HCT116 (cell line): ENCODE data around the gene CRIP3. TPM values are rescaled to one million over a fixed set of nuclear protein-coding genes. Genes with fewer than 3 reads are reported as not detected.

Source experiments
- ATAC-seq: fragments of 200-7000 bp; cut with Tn5 transposase; 2 replicates; pipeline ENCODE4 v1.9.1; 2020; ENCODE audit warnings: mild to moderate bottlenecking, moderate library complexity
- BruUV-seq: library from RNA; stranded (reverse); fragments of 400-500 nt; replicated peaks from 2 replicates; lab custom pipeline; 2021; lab: Mats Ljungman, UMichigan
- CTCF ChIA-PET: fragments of 300-600 bp; sonication (Branson Sonifier 250); formaldehyde crosslinking; loops from one replicate; lab custom pipeline; 2021; ENCODE audit warnings: antibody characterized with exemption; lab: Charles Lee
- POLR2A ChIA-PET: fragments of 300-600, 350-600 bp; sonication (Branson Sonifier 250); formaldehyde crosslinking; loops from one replicate; lab custom pipeline; 2021; ENCODE audit warnings: antibody characterized with exemption; lab: Charles Lee
- RAD21 ChIA-PET, 2 experiments: fragments of 300-600 bp; sonication (Branson Sonifier 250); formaldehyde crosslinking; loops; one replicate each; lab custom pipeline; 2023; ENCODE audit warnings: low total read pairs in 2 of 2; ENCODE audit not compliant: uncharacterized antibody in 2 of 2, unreplicated experiment in 2 of 2, low non-redundant PET in 1 of 2; lab: Charles Lee
- DNase-seq: peaks from one replicate; pipeline ENCODE4 v3.0.0-alpha.2; 2010; ENCODE audit warnings: low read depth, low spot score
- H2AFZ ChIP-seq: fragments of 200-600 bp; shearing (Covaris generic), sonication (generic); 2 replicates; pipeline ENCODE4 v1.6.1; 2017; ENCODE audit warnings: low read depth, mixed run types, mixed read lengths, antibody characterized with exemption, low read length; ENCODE audit not compliant: poor library complexity, severe bottlenecking
- H3K27ac ChIP-seq: 2 replicates; pipeline ENCODE4 v1.5.1; 2012; ENCODE audit warnings: low read depth, low read length
- H3K27me3 ChIP-seq: fragments of 200-600 bp; sonication (generic); 2 replicates; pipeline ENCODE4 v1.6.1; 2016; ENCODE audit warnings: mixed run types, low read length, mixed read lengths; ENCODE audit not compliant: insufficient read depth
- H3K36me3 ChIP-seq, 2 experiments: fragments of 200-500 bp in 1 of 2; fragments of 200-600 bp in 1 of 2; sonication (Bioruptor generic) in 1 of 2; sonication (generic) in 1 of 2; 2 replicates each; pipeline versions ENCODE4 v1.5.1 to v1.6.1; 2014 to 2016; ENCODE audit warnings: low read length in 2 of 2, inconsistent platforms in 1 of 2, mixed read lengths in 1 of 2, mixed run types in 1 of 2; ENCODE audit not compliant: insufficient read depth in 2 of 2, control insufficient read depth in 1 of 2
- H3K4me1 ChIP-seq, 2 experiments: fragments of 200-600 bp in 1 of 2; sonication (generic) in 1 of 2; 2 replicates each; pipeline versions ENCODE4 v1.5.1 to v1.6.1; 2012 to 2017; ENCODE audit warnings: low read length in 2 of 2, inconsistent platforms in 1 of 2, mild to moderate bottlenecking in 1 of 2, mixed read lengths in 1 of 2, mixed run types in 1 of 2, moderate library complexity in 1 of 2; ENCODE audit not compliant: insufficient read depth in 2 of 2, control insufficient read depth in 1 of 2
- H3K4me2 ChIP-seq: fragments of 200-600 bp; sonication (generic); 2 replicates; pipeline ENCODE4 v1.6.1; 2017; ENCODE audit warnings: mixed run types, low read length, mixed read lengths
- H3K4me3 ChIP-seq, 2 experiments: fragments of 200-600 bp in 1 of 2; sonication (generic) in 1 of 2; replicated peaks in 1 of 2; 2 replicates each; pipeline ENCODE4 v1.5.1; 2011 to 2016; ENCODE audit warnings: low read length in 2 of 2, control low read depth in 1 of 2, low read depth in 1 of 2, mild to moderate bottlenecking in 1 of 2, mixed read lengths in 1 of 2, mixed run types in 1 of 2
- H3K79me2 ChIP-seq: fragments of 200-600 bp; sonication (generic); 2 replicates; pipeline ENCODE4 v1.6.1; 2017; ENCODE audit warnings: mild to moderate bottlenecking, mixed run types, low read length, moderate library complexity, mixed read lengths; ENCODE audit not compliant: insufficient read depth
- H3K9ac ChIP-seq: fragments of 200-600 bp; sonication (generic); 2 replicates; pipeline ENCODE4 v1.6.1; 2016; ENCODE audit warnings: low read length, mixed read lengths
- H3K9me2 ChIP-seq: fragments of 200-600 bp; sonication (generic), shearing (Covaris generic); 2 replicates; pipeline ENCODE4 v1.6.1; 2017; ENCODE audit warnings: mixed run types, mild to moderate bottlenecking, moderate library complexity; ENCODE audit not compliant: insufficient read depth
- H3K9me3 ChIP-seq, 2 experiments: fragments of 200-500 bp in 1 of 2; fragments of 200-600 bp in 1 of 2; sonication (Bioruptor generic) in 1 of 2; sonication (generic) in 1 of 2; 2 replicates each; pipeline ENCODE4 v1.6.1; 2014 to 2017; ENCODE audit warnings: low read length in 2 of 2, mixed read lengths in 2 of 2, inconsistent platforms in 1 of 2, low read depth in 1 of 2, mild to moderate bottlenecking in 1 of 2, mixed run types in 1 of 2, moderate library complexity in 1 of 2; ENCODE audit not compliant: control insufficient read depth in 1 of 2, insufficient read depth in 1 of 2
- H4K20me1 ChIP-seq: fragments of 200-600 bp; sonication (generic), shearing (Covaris generic); 2 replicates; pipeline ENCODE4 v1.6.1; 2017; ENCODE audit warnings: mixed run types, mild to moderate bottlenecking, moderate library complexity; ENCODE audit not compliant: insufficient read depth
- CTCF ChIP-seq, 3 experiments: fragments of 200-600 bp in 1 of 3; sonication (generic) in 1 of 3; IDR thresholded peaks in 2 of 3; conservative IDR thresholded peaks in 1 of 3; 2 replicates each; pipeline ENCODE4 v1.5.1; 2012 to 2017; ENCODE audit warnings: low read depth in 2 of 3, low read length in 2 of 3, antibody characterized with exemption in 1 of 3, borderline replicate concordance in 1 of 3, control low read depth in 1 of 3, mild to moderate bottlenecking in 1 of 3, mixed read lengths in 1 of 3, mixed run types in 1 of 3, moderate library complexity in 1 of 3; ENCODE audit not compliant: insufficient read depth in 1 of 3
- ELF1 ChIP-seq: IDR thresholded peaks from 2 replicates; pipeline ENCODE4 v1.6.1; 2012; ENCODE audit warnings: low read depth, borderline replicate concordance
- EZH2 ChIP-seq: fragments of 200-600 bp; sonication (generic); IDR thresholded peaks from 2 replicates; pipeline ENCODE4 v1.6.1; 2017; ENCODE audit warnings: antibody characterized with exemption, mixed run types
- EZH2phosphoT487 ChIP-seq: fragments of 200-600 bp; IDR thresholded peaks from 2 replicates; pipeline ENCODE4 v1.6.1; 2018; ENCODE audit warnings: antibody characterized with exemption, borderline replicate concordance
- POLR2AphosphoS5 ChIP-seq: IDR thresholded peaks from 2 replicates; pipeline ENCODE4 v1.6.1; 2011; ENCODE audit warnings: mild to moderate bottlenecking, low read depth, low read length, moderate library complexity
- SRF ChIP-seq: IDR thresholded peaks from 2 replicates; pipeline ENCODE4 v1.6.1; 2012; ENCODE audit warnings: low read depth
- ZFX ChIP-seq: fragments of 450-650 bp; IDR thresholded peaks from 2 replicates; pipeline ENCODE4 v1.6.1; 2017
- intact Hi-C: fragments of 100-400 bp; cut with micrococcal nuclease; formaldehyde crosslinking; loops from 2 replicates; pipeline ENCODE4 v1.10.0; 2022
- total RNA-seq: library from RNA; stranded (reverse); gene quantifications from one replicate; pipeline ENCODE4 v1.2.1, GENCODE V29; 2021; ENCODE audit not compliant: unreplicated experiment

Gene CRIP3
- total RNA-seq, 1 experiment from 2014 or later, result not detected

DNA sequence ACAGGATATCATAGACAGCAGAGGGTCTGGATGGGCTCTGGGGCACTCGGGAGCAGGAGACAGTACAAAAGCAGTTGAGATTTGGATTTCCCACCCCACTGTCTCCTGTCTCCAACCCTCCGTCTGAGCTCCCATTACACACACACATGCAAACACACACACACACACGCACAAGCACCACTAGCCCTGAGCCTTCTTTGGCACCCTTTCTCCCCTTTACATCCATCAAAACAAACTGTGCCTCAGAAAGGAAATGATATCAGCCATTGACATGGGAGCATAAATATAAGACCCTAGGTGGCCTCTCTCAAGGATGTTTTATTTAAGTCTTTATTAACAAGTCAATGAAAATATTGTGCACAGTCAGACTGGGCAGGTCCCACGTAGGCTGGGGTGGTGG lies 47.8 kb downstream of the CRIP3 start:
- ChIA-PET RAD21 (no interaction called here), POLR2A (no interaction called here), CTCF (interaction anchor here (1.6 to 3.8 kb wide), 2 partner anchors 12 to 235 kb away, joined by 3 to 23 read pairs; no protein-coding TSS in a partner anchor)
- no peaks in the 10 kb centered on the region for H3K9me3 ChIP-seq
- H2AFZ ChIP-seq, result no peak overlapping the region
- H3K4me1 ChIP-seq, result no peaks in the 10 kb centered on the region
- no peaks in the 10 kb centered on the region for H3K27me3 ChIP-seq
- intact Hi-C loops, result no loop called here
- no peak overlapping the region for H3K4me2 ChIP-seq
- no peak for TF ChIP-seq CTCF (IDR thresholded peaks at IDR 0.05 in 2 of 3, conservative IDR thresholded peaks at IDR 0.05 in 1 of 3; ENCODE audit: borderline replicate concordance in 1 of 3, insufficient read depth in 1 of 3, low read depth in 2 of 3, low read length in 2 of 3)
- no peak for TF ChIP-seq SRF
- no peak for TF ChIP-seq ELF1
- TF ChIP-seq ZFX, result no peak
- TF ChIP-seq POLR2AphosphoS5, result no peak
- TF ChIP-seq EZH2phosphoT487, result no peak
- TF ChIP-seq EZH2, result no peak
- H3K9me2 ChIP-seq, result no peaks in the 10 kb centered on the region
- H3K36me3 ChIP-seq, result no peaks in the 10 kb centered on the region; a peak in 1 of 4 replicates
- H3K79me2 ChIP-seq, result no peaks in the 10 kb centered on the region
- BruUV-seq, result no TSS peak
- no peak overlapping the region for H3K27ac ChIP-seq
- H3K9ac ChIP-seq, result no peak overlapping the region
- no peak overlapping the region for H3K4me3 ChIP-seq
- ATAC-seq (no peak), DNase-seq (no peak)
- no peaks in the 10 kb centered on the region for H4K20me1 ChIP-seq
